Urothelium cell line (cell line): Measurements from ENCODE around the gene OR2A12.
A peak's percentile ranks its signal among the peaks of the same experiment; 100 is the strongest.
"Not testable (repeated sequence)": the region's sequence is repeated elsewhere in the genome, so short reads cannot be mapped to it uniquely, and the experiment has no call there.

Source experiments
- DNase-seq: peaks from one replicate; pipeline ENCODE4 v3.0.0; 2011; ENCODE audit warnings: low spot score, mixed read lengths
- FAIRE-seq: peaks from 2 replicates; lab custom pipeline; 2011; peaks lifted over from hg19 to GRCh38; lab: Jason Lieb, UNC

Gene OR2A12

DNA sequence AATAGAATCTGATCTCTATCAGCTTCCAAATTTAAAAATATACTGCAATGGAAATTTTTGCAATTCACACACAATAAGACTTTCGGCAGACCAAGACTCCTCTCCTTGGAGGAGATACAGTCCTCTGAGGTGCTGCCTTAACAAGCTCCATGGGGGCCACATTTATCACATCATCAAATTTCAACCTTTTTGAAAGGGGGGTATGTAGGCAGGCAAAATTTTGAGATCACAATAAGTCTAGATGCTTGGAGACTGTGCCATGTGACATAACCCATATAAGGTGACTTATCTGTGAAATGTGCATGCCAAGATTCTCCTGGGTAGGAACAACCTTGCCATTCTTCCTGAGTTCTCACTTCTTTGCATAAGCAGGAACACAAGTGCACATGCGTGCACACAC, at the start of gene OR2A12:
OR2A12 (plus strand) TSS at position 301 of the 400 bp plus-strand sequence. CDS start 8,830 bp downstream, outside the sequence.
- no peak for FAIRE-seq
- no peak for DNase-seq

GRCh38 chr7:144036302-144036885, 49.7 kb upstream of the OR2A12 start:
- no peak for FAIRE-seq
- DNase-seq = no peak

- no peak for DNase-seq
- FAIRE-seq = no peak
These were observed 48.6 kb upstream of the OR2A12 start for GRCh38 chr7:144037414-144038035.

DNA sequence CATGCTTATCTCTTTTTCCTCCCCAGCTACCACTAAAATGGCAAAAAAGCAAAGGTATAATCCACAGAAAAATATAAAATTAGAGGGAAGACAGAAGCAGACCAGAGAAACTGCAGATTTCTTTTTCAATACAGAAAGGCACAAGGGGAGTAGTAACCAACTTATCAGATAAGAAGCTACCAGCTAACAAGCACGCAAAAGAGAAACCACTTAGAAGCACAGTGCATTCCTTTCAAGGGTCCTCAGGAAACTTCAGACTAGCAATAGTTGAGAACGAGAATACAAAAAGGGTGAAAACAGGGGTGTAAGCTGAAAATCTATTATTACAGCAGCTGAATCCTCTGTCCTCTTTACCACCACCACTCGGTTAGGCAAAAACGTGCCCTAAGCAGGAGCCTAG, 47.2 kb upstream of the OR2A12 start:
- FAIRE-seq (no peak), DNase-seq (no peak)

- FAIRE-seq (no peak), DNase-seq (no peak)
These were observed 37.4 kb upstream of the OR2A12 start, which contains the start of gene OR2A5 for GRCh38 chr7:144048648-144049047. Gene OR2A5 (plus strand): TSS chr7:144048948. CDS start chr7:144050402, 1,454 bp downstream.

DNA sequence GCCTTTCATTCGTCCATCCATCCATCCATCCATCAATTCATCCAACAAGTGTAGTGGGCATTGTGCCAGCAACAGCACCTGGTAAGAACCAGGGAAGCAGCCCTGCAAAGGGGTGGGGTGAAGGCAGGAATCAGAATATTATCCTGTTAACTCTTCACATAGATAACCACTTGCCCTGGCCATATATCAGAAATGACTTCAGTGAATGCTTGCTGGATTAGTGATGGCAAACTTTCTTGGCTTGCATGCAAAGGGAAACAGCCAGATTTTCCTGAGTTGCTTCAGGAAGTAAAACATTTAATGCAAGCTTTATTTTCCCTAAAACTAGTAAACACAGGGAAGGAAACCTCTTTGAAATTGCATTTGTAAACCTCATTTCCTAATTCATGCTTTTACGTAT, 36.6 kb upstream of the OR2A12 start:
- FAIRE-seq (no peak), DNase-seq (no peak)

DNA sequence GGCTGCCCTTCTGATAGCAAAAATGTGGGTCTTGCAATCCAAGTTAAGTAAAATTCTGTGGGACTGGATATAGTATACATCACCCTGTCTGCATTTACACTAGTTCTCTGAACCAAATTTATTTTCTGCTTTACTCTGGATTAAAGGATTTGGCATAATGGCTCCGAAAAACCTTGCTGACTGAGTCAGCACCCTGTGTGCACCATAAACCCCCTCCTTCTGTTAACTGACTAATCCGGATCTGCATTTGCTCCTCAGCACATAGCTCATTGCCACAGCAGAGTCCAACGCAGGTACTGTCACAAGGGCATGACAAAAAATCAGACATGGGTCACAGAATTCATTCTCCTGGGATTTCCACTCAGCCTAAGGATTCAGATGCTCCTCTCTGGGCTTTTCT, 36.0 kb upstream of the OR2A12 start:
- FAIRE-seq = no peak
- DNase-seq = no peak

- not testable (repeated sequence) for FAIRE-seq, DNase-seq
These were observed 35.2 kb upstream of the OR2A12 start for GRCh38 chr7:144050884-144051283.

- no peak for FAIRE-seq
- DNase-seq = peak; percentile 11
These were observed 28.1 kb upstream of the OR2A12 start for GRCh38 chr7:144057954-144058353.

DNA sequence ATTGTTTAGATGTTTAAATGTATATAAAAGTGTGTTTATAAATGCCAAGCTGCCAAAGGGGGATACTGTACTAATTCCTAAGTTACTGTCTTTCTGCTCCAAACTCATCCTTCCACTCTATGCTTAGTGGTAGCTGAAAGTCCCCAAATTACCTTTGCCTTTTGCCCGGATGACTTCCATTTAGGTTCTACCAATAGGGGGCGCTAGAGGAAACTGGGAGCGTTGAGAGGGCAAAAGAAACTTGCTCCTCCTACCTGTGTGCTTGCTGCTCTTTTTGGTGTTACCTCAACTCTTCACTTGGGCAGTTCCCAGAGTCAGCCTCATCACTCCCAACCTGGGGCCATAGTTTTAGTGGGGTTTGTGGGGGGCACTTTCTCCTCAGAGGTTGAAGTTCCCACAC, 22.4 kb upstream of the OR2A12 start:
- DNase-seq (no peak), FAIRE-seq (no peak)

GRCh38 chr7:144069511-144069910, 16.6 kb upstream of the OR2A12 start, which contains the start of gene OR2A25:
Gene OR2A25 (plus strand): TSS chr7:144069811. CDS start chr7:144074220, 4,409 bp downstream.
- DNase-seq (no peak), FAIRE-seq (no peak)

DNA sequence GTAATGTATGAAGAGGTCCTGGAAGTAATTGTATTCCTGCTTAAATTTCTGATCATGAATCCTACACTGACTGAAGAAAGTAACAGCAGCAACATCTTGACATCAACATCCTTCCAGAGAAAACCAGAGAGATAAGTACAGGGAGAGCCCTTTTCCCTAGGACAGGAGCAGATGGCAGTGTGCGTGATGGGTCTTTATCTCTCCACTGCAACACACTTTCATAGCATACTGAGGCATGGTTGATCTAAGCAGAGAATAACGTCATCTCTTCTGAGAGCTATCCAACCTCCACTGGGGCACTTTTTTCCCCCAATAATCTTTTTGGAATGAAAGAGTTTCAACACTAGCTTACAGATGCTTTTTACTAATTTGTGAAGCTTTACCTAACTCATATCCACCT, 16.1 kb upstream of the OR2A12 start:
- DNase-seq (no peak), FAIRE-seq (no peak)

DNA sequence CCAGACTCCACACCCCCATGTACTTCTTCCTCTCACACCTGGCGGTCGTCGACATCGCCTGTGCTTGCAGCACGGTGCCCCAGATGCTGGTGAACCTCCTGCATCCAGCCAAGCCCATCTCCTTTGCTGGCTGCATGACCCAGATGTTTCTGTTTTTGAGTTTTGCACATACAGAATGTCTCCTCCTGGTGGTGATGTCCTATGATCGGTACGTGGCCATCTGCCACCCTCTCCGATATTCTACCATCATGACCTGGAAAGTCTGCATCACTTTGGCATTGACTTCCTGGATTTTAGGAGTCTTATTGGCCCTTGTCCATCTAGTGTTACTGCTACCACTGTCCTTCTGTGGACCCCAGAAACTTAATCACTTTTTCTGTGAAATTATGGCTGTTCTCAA, 11.7 kb upstream of the OR2A12 start:
- DNase-seq = no peak

DNA sequence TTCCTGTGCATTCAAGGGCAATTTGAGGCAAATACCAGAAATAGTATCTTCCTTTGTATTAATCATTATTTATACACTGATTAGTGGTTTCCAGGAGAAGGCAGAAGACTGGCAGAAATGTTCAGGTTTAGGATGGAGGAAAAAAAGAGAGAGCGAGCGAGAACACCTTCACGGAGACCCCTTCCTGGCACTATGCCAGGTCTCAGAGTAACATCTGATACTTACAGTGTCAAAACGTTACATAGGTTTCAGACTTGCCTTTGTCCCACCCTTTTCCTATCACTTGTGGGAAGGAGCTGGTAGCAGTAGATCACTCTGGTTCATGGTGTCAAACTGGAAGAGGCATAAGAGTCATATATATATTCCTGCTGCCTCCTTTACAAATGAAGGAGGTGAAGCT, 652 bp downstream of the OR2A12 start:
- DNase-seq (no peak), FAIRE-seq (no peak)

More for the DNA sequence above, 11.7 kb upstream of the OR2A12 start:
- no peak for FAIRE-seq

- no peak for FAIRE-seq
These were observed 1.2 kb downstream of the OR2A12 start for GRCh38 chr7:144087230-144087629.

GRCh38 chr7:144090667-144091066, 4.6 kb downstream of the OR2A12 start:
- FAIRE-seq (no peak), DNase-seq (no peak)

More at GRCh38 chr7:144087230-144087629, 1.2 kb downstream of the OR2A12 start:
- DNase-seq = no peak

DNA sequence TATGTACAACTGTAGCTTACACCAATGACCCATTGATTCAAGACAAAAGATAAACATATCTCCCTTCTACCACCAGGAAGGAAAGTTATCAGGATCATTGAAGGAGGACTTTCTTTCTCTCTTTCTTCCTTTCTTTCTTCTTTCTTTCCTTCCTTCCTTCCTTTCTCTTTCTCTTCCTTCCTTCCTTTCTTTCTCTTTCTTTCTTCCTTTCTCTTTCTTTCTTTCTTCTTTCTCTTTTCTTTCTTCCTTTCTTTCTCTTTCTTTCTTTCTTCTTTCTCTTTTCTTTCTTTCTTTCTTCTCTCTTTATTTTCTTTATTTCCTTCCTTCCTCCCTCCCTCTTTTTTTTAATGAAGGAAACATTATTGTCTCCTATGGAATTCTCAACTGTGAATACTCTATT, 12.7 kb downstream of the OR2A12 start:
- FAIRE-seq (no peak), DNase-seq (no peak)

DNA sequence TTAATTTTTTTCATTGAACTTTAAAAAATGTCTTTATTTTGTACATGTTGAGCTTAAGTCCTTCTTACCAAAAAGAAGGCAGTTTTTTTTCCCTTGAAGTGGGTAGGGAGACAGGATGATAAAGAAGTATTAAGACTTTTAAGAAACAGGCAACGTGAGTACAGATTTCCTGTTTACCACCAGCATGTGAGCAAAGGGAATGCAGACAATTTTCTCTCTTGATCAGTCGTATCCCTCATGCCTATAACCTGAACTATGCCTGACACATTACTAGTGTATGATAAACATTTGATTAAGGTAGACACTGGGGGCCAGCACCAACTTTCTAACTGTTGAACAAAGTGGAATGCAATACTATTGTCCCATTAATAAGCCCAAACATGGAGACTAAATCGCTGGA, 14.5 kb downstream of the OR2A12 start:
- FAIRE-seq = no peak
- no peak for DNase-seq

- FAIRE-seq = no peak
These were observed 16.0 kb downstream of the OR2A12 start for GRCh38 chr7:144102041-144102440.

GRCh38 chr7:144105211-144105610, 19.1 kb downstream of the OR2A12 start:
- FAIRE-seq = no peak
- DNase-seq = no peak

More at GRCh38 chr7:144102041-144102440, 16.0 kb downstream of the OR2A12 start:
- no peak for DNase-seq

- DNase-seq (no peak), FAIRE-seq (no peak)
These were observed 23.2 kb downstream of the OR2A12 start, which contains the start of gene OR2A2 for GRCh38 chr7:144109283-144109682. Gene OR2A2 (plus strand): TSS chr7:144109583. CDS start chr7:144109583, 0 bp downstream.

DNA sequence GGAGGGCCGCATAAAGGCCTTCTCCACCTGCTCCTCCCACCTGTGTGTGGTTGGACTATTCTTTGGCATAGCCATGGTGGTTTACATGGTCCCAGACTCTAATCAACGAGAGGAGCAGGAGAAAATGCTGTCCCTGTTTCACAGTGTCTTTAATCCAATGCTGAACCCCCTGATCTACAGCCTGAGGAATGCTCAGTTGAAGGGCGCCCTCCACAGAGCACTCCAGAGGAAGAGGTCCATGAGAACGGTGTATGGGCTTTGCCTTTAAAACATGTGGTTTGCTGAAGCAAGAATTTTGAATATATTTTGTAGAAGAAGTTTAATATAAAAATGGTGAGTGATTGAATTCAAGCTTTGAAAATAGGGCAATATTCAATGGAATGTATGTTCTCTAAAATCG, 24.2 kb downstream of the OR2A12 start:
- DNase-seq (no peak), FAIRE-seq (no peak)
